HS-5 (cell line): Measurements from ENCODE around the gene PURB.
"Not testable (repeated sequence)": the region's sequence is repeated elsewhere in the genome, so short reads cannot be mapped to it uniquely, and the experiment has no call there.

Source experiments
- DNase-seq: peaks from one replicate; pipeline ENCODE4 v3.0.0-alpha.2; 2012; ENCODE audit warnings: low read depth

PURB gene

GRCh38 chr7:44885394-44886317, at the start of gene PURB:
PURB (minus strand) TSS chr7:44885530; CDS start chr7:44885348, 182 bp downstream.
- peak; percentile 100 for DNase-seq

GRCh38 chr7:44935016-44935415, 49.7 kb upstream of the PURB start:
- DNase-seq, result no peak

- not testable (repeated sequence) for DNase-seq
Measured at GRCh38 chr7:44934510-44934909, 49.2 kb upstream of the PURB start.

GRCh38 chr7:44930921-44931320, 45.6 kb upstream of the PURB start:
- no peak for DNase-seq

DNA sequence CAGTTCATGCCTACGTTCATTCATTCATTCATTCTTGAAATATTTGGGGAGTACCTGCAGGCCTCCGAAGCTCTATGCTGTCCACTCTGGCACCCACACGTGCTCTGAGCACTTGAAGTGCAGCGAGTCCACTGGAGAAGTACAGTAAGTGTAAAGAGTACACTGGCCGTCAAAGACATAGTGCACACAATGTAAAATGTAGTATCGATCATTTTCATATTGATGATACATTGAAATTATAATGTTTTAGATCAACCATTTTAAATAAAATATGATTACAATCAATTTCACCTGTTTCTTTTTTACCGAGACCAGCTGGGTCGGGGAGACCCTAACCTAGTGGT, 37.0 kb upstream of the PURB start:
- DNase-seq, result no peak

DNA sequence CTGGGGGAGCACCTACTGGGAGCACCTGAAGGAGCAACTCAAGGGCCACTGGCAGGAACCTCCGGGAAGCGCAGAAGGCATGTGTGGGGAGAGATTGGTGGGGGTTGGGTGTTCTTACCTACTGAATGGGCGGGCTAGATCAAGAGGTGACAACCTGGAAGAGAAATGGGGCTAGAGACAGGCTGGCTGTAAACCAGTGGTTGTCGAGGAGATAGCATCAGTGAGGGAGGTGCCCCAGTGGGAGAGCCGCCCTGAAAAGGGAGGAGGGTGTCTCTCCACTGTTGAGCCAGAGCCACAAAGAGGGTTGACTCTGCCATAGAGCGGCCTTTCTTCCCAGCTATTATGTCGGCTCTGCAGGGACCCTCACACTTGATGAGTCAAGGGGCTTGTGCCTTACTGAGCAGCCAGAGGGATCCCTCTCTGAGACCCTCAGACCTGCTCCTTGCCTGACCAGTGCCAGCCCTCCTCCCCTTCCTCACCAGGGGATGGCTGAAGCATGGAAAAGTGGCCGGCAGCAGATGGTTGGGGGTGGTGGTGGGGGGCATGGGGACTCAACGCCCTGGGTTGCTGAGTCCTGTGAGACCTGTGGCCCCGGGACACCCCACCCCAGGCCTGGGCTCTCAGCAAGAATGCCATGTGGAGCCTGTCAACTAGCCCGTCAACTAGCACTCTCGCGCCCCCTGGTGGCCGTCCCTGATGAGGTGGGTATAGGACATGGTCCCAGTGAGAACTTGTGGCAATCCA, 36.4 kb upstream of the PURB start:
- DNase-seq, result peak; percentile 30

DNA sequence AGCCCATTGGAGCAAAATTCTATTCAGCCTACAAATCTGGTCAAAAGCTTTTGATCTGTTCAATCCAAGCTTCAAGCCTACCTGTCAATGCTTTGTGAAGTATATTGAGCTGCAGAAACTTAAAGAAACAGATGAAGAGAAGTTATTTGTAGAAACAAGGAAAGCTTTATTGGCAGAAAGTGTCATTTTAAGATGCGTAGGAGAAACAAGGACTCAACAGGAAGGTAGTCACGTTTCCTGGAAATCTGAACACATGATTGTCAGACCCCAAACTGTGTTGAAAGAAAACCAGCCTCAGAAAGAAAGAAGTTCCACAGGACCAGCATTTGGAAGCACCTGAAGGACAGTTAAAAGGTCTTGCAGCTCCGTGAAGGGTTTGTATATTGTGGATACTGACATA, 34.8 kb upstream of the PURB start:
- DNase-seq, result no peak

DNA sequence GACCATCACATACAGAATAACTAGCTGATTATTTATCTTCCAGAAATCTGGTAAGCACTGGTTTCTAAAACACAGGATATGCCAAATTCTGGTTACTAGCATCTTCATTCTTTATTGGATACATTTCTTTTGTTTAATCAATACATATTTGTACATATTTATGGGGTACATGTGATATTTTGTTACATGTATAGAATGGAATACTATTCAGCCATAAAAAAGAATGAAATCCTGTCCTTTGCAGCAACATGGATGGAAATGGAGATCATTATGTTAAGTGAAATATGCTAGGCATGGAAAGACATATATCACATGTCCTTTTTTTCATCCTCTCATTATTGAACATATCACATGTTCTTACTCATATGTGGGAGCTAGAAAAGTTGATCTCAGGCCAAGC, 32.7 kb upstream of the PURB start:
- no peak for DNase-seq

- DNase-seq, result no peak
Measured at GRCh38 chr7:44917465-44917864, 32.1 kb upstream of the PURB start.

- DNase-seq, result no peak
Measured at GRCh38 chr7:44914992-44915607, 29.8 kb upstream of the PURB start.

DNA sequence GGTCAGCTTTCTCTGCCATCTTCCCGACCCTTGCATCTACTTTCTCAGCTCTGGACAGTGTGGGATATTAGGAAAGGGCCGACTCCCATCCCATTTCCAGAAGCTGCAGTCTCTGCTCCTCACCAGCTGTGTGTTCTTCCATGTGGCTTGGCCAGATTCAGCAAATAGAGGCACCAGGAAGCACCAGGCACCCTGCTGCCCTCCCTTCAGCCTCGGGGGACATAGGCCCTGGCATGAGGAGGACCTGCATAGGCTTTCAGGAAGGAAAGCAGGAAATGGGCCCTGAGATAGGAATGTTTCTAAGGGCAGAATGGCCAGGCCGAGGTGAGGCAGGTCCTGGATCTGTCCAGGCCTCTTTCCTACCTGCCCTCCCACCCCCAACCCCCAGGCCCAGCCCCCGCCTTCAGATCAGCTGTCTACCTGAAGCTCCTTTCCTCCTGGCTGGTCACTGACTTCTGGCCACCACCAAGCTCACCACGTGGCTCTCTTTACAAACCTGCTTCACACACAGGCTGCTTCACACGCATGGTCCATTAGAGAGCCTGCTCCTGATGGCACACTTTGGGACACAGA, 27.5 kb upstream of the PURB start:
- no peak for DNase-seq

GRCh38 chr7:44911911-44912310, 26.6 kb upstream of the PURB start:
- DNase-seq, result no peak

- no peak for DNase-seq
Measured at GRCh38 chr7:44909596-44910389, 24.5 kb upstream of the PURB start.

- no peak for DNase-seq
Measured at GRCh38 chr7:44906965-44907364, 21.6 kb upstream of the PURB start.

GRCh38 chr7:44905002-44905635, 19.8 kb upstream of the PURB start:
- DNase-seq, result no peak

DNA sequence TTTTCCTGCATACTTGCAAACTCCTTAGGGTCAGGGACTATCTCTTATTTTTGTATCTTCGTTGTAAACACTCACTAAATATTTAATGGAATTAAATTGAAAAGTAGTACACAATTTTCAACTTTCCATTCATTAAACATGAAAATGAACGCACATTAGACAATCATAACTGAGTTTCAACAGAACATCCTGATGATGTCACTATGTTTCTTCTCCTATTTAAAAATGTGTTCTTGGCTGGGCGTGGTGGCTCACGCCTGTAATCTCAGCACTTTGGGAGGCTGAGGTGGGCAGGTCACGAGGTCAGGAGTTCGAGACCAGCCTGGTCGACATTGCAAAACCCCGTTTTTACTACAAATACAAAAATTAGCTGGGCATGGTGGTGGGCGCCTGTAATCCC, 14.1 kb upstream of the PURB start:
- DNase-seq, result no peak

DNA sequence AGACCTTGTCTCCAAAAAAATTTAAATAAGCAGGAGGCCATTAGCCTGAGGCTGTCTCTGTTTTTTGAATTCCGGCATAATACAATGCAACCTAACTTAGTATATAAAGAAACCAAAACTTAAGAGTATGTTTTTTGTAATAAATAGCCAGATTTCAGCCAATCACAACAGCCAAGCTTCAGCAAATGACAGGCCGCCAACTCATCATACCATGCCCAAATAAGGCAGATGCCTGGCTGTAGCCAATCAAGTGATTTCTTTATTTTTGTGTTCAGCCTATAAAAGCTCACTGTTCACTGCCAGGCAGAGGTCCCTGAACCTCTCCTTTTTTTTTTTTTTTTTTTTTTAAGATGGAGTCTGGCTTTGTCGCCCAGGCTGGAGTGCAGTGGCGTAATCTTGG, 12.7 kb upstream of the PURB start:
- DNase-seq, result no peak

- no peak for DNase-seq
Measured at GRCh38 chr7:44897309-44897708, 12.0 kb upstream of the PURB start.

- DNase-seq, result no peak
Measured at GRCh38 chr7:44894888-44895580, 9.7 kb upstream of the PURB start.

- DNase-seq, result no peak
Measured at GRCh38 chr7:44893710-44894234, 8.4 kb upstream of the PURB start.
